Measurements from ENCODE around the gene SNED1. TPM values are rescaled to one million over a fixed set of nuclear protein-coding genes. Genes with fewer than 3 reads are reported as not detected.

Gene SNED1
- total and polyA plus RNA-seq, 2 experiments from 2014 or later = 1.5 to 2.8 TPM

GRCh38 chr2:241134711-241135110, 136.3 kb downstream of the SNED1 start:
- H3K27me3 Mint-ChIP-seq (ENCODE audit: insufficient read depth, low read depth, poor library complexity) = no peaks in the 10 kb centered on the region
- no peaks in the 10 kb centered on the region for H3K9me2 ChIP-seq (ENCODE audit: insufficient read depth)
- H2AFZ ChIP-seq = no peak overlapping the region
- H3K27ac ChIP-seq (ENCODE audit: low read depth) = no peak overlapping the region
- H3K4me2 ChIP-seq = no peak overlapping the region
- H3K9me3 Mint-ChIP-seq = no peaks in the 10 kb centered on the region
- no peaks in the 10 kb centered on the region for H3K79me2 ChIP-seq (replicated peaks; ENCODE audit: insufficient read depth)
- no peak for DNase-seq (ENCODE audit: low spot score)
- H3K27me3 ChIP-seq (ENCODE audit: insufficient read depth) = no peaks in the 10 kb centered on the region
- H3K36me3 ChIP-seq (ENCODE audit: insufficient read depth) = peaks cover 10% of the 10 kb centered on the region
- H3F3A ChIP-seq (replicated peaks; ENCODE audit: low read depth) = no peaks in the 10 kb centered on the region
- no peak overlapping the region for H3K4me3 ChIP-seq
- H3K4me1 ChIP-seq (ENCODE audit: insufficient read depth) = no peaks in the 10 kb centered on the region
- ATAC-seq = no peak
- no peak overlapping the region for H3K4me3 Mint-ChIP-seq
- no peaks in the 10 kb centered on the region for H3K4me1 Mint-ChIP-seq
- peaks cover 52% of the 10 kb centered on the region for H3K36me3 Mint-ChIP-seq (ENCODE audit: low read depth)
- no peak overlapping the region for H3K27ac Mint-ChIP-seq
- H4K20me1 ChIP-seq (replicated peaks; ENCODE audit: insufficient read depth) = no peaks in the 10 kb centered on the region
- no peak for TF ChIP-seq POLR2AphosphoS5 (IDR thresholded peaks at IDR 0.05; ENCODE audit: low read depth)

DNA sequence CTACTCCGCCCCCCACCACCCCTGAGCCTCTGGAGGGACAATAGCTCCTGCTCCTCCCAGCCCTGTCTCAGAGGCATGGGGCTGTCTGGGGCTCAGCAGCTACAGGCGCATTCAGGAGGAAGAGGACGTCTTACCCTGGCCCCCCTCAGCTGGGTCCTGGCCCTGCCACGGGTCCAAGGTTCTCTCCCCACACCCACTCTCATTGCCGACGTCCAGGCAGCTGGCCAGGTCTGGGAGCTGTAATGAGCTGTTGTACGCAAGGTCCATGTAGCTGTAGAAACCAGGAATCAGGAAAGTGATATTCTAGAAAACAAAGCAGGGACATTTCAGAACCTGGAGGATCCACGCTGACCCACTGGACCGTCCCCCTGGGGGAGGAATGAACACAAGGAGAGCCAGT, 137.3 kb downstream of the SNED1 start:
- no peaks in the 10 kb centered on the region for H3K4me1 Mint-ChIP-seq
- H3K79me2 ChIP-seq (replicated peaks; ENCODE audit: insufficient read depth) = no peaks in the 10 kb centered on the region
- no peak for ATAC-seq
- H3K36me3 ChIP-seq (ENCODE audit: insufficient read depth) = peaks cover 15% of the 10 kb centered on the region
- no peaks in the 10 kb centered on the region for H3K9me2 ChIP-seq (ENCODE audit: insufficient read depth)
- no peak overlapping the region for H2AFZ ChIP-seq
- DNase-seq (ENCODE audit: low spot score) = no peak
- H3F3A ChIP-seq (replicated peaks; ENCODE audit: low read depth) = no peaks in the 10 kb centered on the region
- no peaks in the 10 kb centered on the region for H3K9me3 Mint-ChIP-seq
- no peaks in the 10 kb centered on the region for H3K27me3 ChIP-seq (ENCODE audit: insufficient read depth)
- no peaks in the 10 kb centered on the region for H3K4me1 ChIP-seq (ENCODE audit: insufficient read depth)
- H4K20me1 ChIP-seq (replicated peaks; ENCODE audit: insufficient read depth) = no peaks in the 10 kb centered on the region
- H3K4me3 ChIP-seq = no peak overlapping the region
- H3K27ac Mint-ChIP-seq = no peak overlapping the region
- H3K27ac ChIP-seq (ENCODE audit: low read depth) = no peak overlapping the region
- no peaks in the 10 kb centered on the region for H3K27me3 Mint-ChIP-seq (ENCODE audit: insufficient read depth, low read depth, poor library complexity)
- no peak overlapping the region for H3K4me3 Mint-ChIP-seq
- no peak overlapping the region for H3K4me2 ChIP-seq
- H3K36me3 Mint-ChIP-seq (ENCODE audit: low read depth) = peaks cover 58% of the 10 kb centered on the region
- TF ChIP-seq NANOG (IDR thresholded peaks at IDR 0.05; ENCODE audit: borderline replicate concordance) (no peak), EZH2 (IDR thresholded peaks at IDR 0.05; ENCODE audit: low read depth, unreplicated experiment) (no peak), ZNF331 (CRISPR knock-in tag; IDR thresholded peaks at IDR 0.05; ENCODE audit: low read depth) (no peak), REST (IDR thresholded peaks at IDR 0.05; ENCODE audit: unreplicated experiment) (no peak), POLR2AphosphoS5 (IDR thresholded peaks at IDR 0.05; ENCODE audit: low read depth) (no peak), STAT1 (IDR thresholded peaks at IDR 0.05; ENCODE audit: unreplicated experiment) (no peak), ZNF114 (CRISPR knock-in tag; IDR thresholded peaks at IDR 0.05) (no peak), CREB1 (CRISPR knock-in tag; IDR thresholded peaks at IDR 0.05; ENCODE audit: low read depth) (no peak), JUNB (IDR thresholded peaks at IDR 0.05; ENCODE audit: unreplicated experiment) (no peak), ETS1 (IDR thresholded peaks at IDR 0.05) (no peak)
- TF ChIP-seq, protein P1, sequence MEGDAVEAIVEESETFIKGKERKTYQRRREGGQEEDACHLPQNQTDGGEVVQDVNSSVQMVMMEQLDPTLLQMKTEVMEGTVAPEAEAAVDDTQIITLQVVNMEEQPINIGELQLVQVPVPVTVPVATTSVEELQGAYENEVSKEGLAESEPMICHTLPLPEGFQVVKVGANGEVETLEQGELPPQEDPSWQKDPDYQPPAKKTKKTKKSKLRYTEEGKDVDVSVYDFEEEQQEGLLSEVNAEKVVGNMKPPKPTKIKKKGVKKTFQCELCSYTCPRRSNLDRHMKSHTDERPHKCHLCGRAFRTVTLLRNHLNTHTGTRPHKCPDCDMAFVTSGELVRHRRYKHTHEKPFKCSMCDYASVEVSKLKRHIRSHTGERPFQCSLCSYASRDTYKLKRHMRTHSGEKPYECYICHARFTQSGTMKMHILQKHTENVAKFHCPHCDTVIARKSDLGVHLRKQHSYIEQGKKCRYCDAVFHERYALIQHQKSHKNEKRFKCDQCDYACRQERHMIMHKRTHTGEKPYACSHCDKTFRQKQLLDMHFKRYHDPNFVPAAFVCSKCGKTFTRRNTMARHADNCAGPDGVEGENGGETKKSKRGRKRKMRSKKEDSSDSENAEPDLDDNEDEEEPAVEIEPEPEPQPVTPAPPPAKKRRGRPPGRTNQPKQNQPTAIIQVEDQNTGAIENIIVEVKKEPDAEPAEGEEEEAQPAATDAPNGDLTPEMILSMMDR (conservative IDR thresholded peaks at IDR 0.05; ENCODE audit: low read depth in 2 of 2) = no peak

Measured in GM23338 (cell line).